HEK293 (cell line): ENCODE data around the gene SDE2.
A peak's percentile ranks its signal among the peaks of the same experiment; 100 is the strongest.

Experiments used
- CTCF ChIA-PET: fragments of 350-600 bp; formaldehyde crosslinking; extraction: SDS; loops from one replicate; lab custom pipeline; 2021; ENCODE audit warnings: antibody characterized with exemption; lab: Yijun Ruan, JAX
- POLR2A ChIA-PET: fragments of 300-600 bp; formaldehyde crosslinking; extraction: SDS; loops from one replicate; lab custom pipeline; 2020; ENCODE audit warnings: antibody characterized with exemption, inconsistent platforms; lab: Yijun Ruan, JAX
- H3K27ac ChIP-seq: fragments of 200-500 bp; sonication (Bioruptor generic); 2 replicates; pipeline ENCODE4 v1.5.1; 2014; ENCODE audit warnings: low read depth, low read length, control low read depth, inconsistent platforms; ENCODE audit errors: extremely low read depth
- H3K36me3 ChIP-seq, 2 experiments: fragments of 200-500 bp in 1 of 2; sonication (Bioruptor generic) in 1 of 2; 1 replicate in 1 of 2; 2 replicates in 1 of 2; pipeline ENCODE4 v1.5.1; 2014 to 2017; ENCODE audit warnings: inconsistent platforms in 2 of 2, low read length in 2 of 2; ENCODE audit not compliant: control insufficient read depth in 2 of 2, insufficient read depth in 1 of 2
- H3K4me1 ChIP-seq: fragments of 200-500 bp; sonication (Bioruptor generic); 2 replicates; pipeline ENCODE4 v1.5.1; 2014; ENCODE audit warnings: mild to moderate bottlenecking, low read length, inconsistent platforms; ENCODE audit not compliant: control insufficient read depth, insufficient read depth
- H3K4me3 ChIP-seq: 2 replicates; pipeline ENCODE4 v1.5.1; 2011; ENCODE audit warnings: low read depth, mild to moderate bottlenecking, control low read depth, low read length, moderate library complexity
- H3K9me3 ChIP-seq: fragments of 200-500 bp; sonication (Bioruptor generic); 2 replicates; pipeline ENCODE4 v1.5.1; 2014; ENCODE audit warnings: low read depth, low read length, inconsistent platforms; ENCODE audit not compliant: control insufficient read depth, insufficient read depth
- GLIS1 ChIP-seq: fragments of 450-650 bp; formaldehyde crosslinking; IDR thresholded peaks from 2 replicates; pipeline ENCODE4 v1.5.1; 2016; ENCODE audit warnings: missing biosample characterization, missing genetic modification characterization
- KLF10 ChIP-seq: fragments of 450-650 bp; IDR thresholded peaks from 2 replicates; pipeline ENCODE4 v1.5.1; 2018; ENCODE audit warnings: missing biosample characterization, mild to moderate bottlenecking, missing genetic modification characterization
- KLF16 ChIP-seq: fragments of 450-650 bp; formaldehyde crosslinking; IDR thresholded peaks from 2 replicates; pipeline ENCODE4 v1.5.1; 2017; ENCODE audit warnings: missing biosample characterization, missing genetic modification characterization
- OSR2 ChIP-seq: fragments of 450-650 bp; formaldehyde crosslinking; IDR thresholded peaks from 2 replicates; pipeline ENCODE4 v1.5.1; 2016; ENCODE audit warnings: missing biosample characterization, missing genetic modification characterization
- YY2 ChIP-seq: fragments of 450-650 bp; formaldehyde crosslinking; IDR thresholded peaks from 2 replicates; pipeline ENCODE4 v1.5.1; 2016; ENCODE audit warnings: missing biosample characterization, missing genetic modification characterization
- ZBTB7A ChIP-seq: fragments of 450-650 bp; formaldehyde crosslinking; IDR thresholded peaks from 2 replicates; pipeline ENCODE4 v1.5.1; 2016; ENCODE audit warnings: low read depth, missing biosample characterization, missing genetic modification characterization
- ZNF354C ChIP-seq: fragments of 450-650 bp; formaldehyde crosslinking; IDR thresholded peaks from 2 replicates; pipeline ENCODE4 v1.5.1; 2016; ENCODE audit warnings: missing biosample characterization, missing genetic modification characterization, low read depth, borderline replicate concordance
- ZNF37A ChIP-seq: fragments of 450-650 bp; IDR thresholded peaks from 2 replicates; pipeline ENCODE4 v1.5.1; 2018; ENCODE audit warnings: missing biosample characterization, missing genetic modification characterization
- ZNF394 ChIP-seq: fragments of 450-650 bp; formaldehyde crosslinking; IDR thresholded peaks from 2 replicates; pipeline ENCODE4 v1.5.1; 2016; ENCODE audit warnings: missing biosample characterization, missing genetic modification characterization, mild to moderate bottlenecking, moderate library complexity, borderline replicate concordance
- ZNF529 ChIP-seq: fragments of 450-650 bp; formaldehyde crosslinking; IDR thresholded peaks from 2 replicates; pipeline ENCODE4 v1.5.1; 2017; ENCODE audit warnings: missing genetic modification characterization, missing biosample characterization; ENCODE audit not compliant: insufficient replicate concordance
- ZNF558 ChIP-seq: fragments of 450-650 bp; formaldehyde crosslinking; IDR thresholded peaks from 2 replicates; pipeline ENCODE4 v1.5.1; 2016; ENCODE audit warnings: missing biosample characterization, missing genetic modification characterization
- ZNF561 ChIP-seq: fragments of 450-650 bp; IDR thresholded peaks from 2 replicates; pipeline ENCODE4 v1.5.1; 2018; ENCODE audit warnings: missing biosample characterization, missing genetic modification characterization, borderline replicate concordance
- ZNF830 ChIP-seq: fragments of 450-650 bp; IDR thresholded peaks from 2 replicates; pipeline ENCODE4 v1.5.0; 2018; ENCODE audit warnings: missing biosample characterization, missing genetic modification characterization, low read depth, mild to moderate bottlenecking, moderate library complexity
- TF ChIP-seq, protein P1 (sequence below): fragments of 450-650 bp; formaldehyde crosslinking; conservative IDR thresholded peaks from 2 replicates; pipeline ENCODE4 v1.5.1; 2016; ENCODE audit warnings: low read depth, missing biosample characterization, missing genetic modification characterization
- TF ChIP-seq, protein P2 (sequence below): fragments of 450-650 bp; formaldehyde crosslinking; IDR thresholded peaks from 2 replicates; pipeline ENCODE4 v1.5.1; 2016; ENCODE audit warnings: missing biosample characterization, missing genetic modification characterization
- TF ChIP-seq, protein P3 (sequence below): fragments of 450-650 bp; formaldehyde crosslinking; IDR thresholded peaks from 2 replicates; pipeline ENCODE4 v1.5.1; 2016; ENCODE audit warnings: missing biosample characterization, missing genetic modification characterization
- TF ChIP-seq, protein P4 (sequence below): fragments of 450-650 bp; formaldehyde crosslinking; IDR thresholded peaks from 2 replicates; pipeline ENCODE4 v1.5.1; 2016; ENCODE audit warnings: missing biosample characterization, missing genetic modification characterization
- TF ChIP-seq, protein P5 (sequence below): fragments of 450-650 bp; formaldehyde crosslinking; IDR thresholded peaks from 2 replicates; pipeline ENCODE4 v1.5.1; 2016; ENCODE audit warnings: missing biosample characterization, missing genetic modification characterization
- TF ChIP-seq, protein P6 (sequence below): fragments of 450-650 bp; formaldehyde crosslinking; IDR thresholded peaks from 2 replicates; pipeline ENCODE4 v1.5.1; 2016; ENCODE audit warnings: missing biosample characterization, missing genetic modification characterization, borderline replicate concordance

The SDE2 gene

DNA sequence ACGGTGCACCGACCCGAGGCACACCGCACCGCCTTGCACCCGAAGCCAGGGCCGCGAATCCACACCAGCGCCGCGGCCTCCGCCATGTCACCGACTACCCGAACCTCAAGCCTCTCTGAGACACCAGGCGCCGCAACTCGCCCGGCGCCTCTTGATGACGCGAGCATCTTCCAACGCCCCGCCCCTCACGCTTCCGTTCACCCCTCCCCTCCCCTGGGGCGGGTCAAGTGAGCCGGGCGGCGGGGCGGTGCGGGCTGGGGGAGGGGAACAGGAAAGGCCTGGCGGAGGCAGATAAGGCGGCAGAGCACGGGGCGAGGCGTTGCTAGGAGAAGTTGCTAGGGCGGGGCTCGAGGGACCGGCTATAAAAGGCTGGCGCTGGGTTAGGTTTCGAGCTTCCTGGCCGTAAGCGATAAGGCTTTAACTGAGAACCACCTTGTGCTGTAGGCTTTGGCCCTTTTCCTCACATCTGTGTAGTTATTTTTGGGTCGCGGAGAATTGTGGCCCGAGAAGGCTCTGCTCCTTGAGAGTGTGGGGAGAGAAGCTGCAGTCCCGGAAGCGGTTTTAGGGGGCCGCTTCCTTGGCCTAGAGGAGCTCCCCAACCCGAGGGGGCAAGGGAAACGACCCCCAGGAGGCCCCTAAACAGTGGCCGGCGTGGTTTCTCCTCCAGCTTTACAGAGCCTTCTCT, at the start of gene SDE2:
SDE2 (minus strand) TSS at position 117 of the 685 bp plus-strand sequence; CDS start at position 86, 31 bp downstream.
- CTCF ChIA-PET: interaction anchor here (0.5 to 1.6 kb wide), 11 partner anchors 11 to 1872 kb away, joined by 3 to 8 read pairs (median 4); no protein-coding TSS in a partner anchor
- Histone ChIP-seq H3K9me3 (no peaks in the 10 kb centered on the region), H3K4me3 (peak within 1 kb of the TSS; percentile 68), H3K27ac (peak within 1 kb of the TSS; percentile 87), H3K36me3 (peaks cover 5 to 19% of the 10 kb centered on the region in 2 experiments; a peak in 2 of 3 replicates), H3K4me1 (peaks cover 38% of the 10 kb centered on the region)
- POLR2A ChIA-PET: interaction anchor here (0.6 to 5.9 kb wide), 43 partner anchors 9 to 621 kb away, joined by 3 to 160 read pairs (median 4); partner anchors contain the start of genes H3-3A, LIN9 and PYCR2
- TF ChIP-seq, protein P1, sequence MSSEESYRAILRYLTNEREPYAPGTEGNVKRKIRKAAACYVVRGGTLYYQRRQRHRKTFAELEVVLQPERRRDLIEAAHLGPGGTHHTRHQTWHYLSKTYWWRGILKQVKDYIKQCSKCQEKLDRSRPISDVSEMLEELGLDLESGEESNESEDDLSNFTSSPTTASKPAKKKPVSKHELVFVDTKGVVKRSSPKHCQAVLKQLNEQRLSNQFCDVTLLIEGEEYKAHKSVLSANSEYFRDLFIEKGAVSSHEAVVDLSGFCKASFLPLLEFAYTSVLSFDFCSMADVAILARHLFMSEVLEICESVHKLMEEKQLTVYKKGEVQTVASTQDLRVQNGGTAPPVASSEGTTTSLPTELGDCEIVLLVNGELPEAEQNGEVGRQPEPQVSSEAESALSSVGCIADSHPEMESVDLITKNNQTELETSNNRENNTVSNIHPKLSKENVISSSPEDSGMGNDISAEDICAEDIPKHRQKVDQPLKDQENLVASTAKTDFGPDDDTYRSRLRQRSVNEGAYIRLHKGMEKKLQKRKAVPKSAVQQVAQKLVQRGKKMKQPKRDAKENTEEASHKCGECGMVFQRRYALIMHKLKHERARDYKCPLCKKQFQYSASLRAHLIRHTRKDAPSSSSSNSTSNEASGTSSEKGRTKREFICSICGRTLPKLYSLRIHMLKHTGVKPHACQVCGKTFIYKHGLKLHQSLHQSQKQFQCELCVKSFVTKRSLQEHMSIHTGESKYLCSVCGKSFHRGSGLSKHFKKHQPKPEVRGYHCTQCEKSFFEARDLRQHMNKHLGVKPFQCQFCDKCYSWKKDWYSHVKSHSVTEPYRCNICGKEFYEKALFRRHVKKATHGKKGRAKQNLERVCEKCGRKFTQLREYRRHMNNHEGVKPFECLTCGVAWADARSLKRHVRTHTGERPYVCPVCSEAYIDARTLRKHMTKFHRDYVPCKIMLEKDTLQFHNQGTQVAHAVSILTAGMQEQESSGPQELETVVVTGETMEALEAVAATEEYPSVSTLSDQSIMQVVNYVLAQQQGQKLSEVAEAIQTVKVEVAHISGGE: peak; percentile 82
- TF ChIP-seq, protein P2, sequence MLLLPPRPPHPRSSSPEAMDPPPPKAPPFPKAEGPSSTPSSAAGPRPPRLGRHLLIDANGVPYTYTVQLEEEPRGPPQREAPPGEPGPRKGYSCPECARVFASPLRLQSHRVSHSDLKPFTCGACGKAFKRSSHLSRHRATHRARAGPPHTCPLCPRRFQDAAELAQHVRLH (tag by site-specific recombination): peak; percentile 87
- no peak; the same call in 1 of the 2 replicates for TF ChIP-seq OSR2 (tag by site-specific recombination)
- TF ChIP-seq ZNF37A: no peak
- no peak for TF ChIP-seq ZNF354C (tag by site-specific recombination)
- TF ChIP-seq, protein P3, sequence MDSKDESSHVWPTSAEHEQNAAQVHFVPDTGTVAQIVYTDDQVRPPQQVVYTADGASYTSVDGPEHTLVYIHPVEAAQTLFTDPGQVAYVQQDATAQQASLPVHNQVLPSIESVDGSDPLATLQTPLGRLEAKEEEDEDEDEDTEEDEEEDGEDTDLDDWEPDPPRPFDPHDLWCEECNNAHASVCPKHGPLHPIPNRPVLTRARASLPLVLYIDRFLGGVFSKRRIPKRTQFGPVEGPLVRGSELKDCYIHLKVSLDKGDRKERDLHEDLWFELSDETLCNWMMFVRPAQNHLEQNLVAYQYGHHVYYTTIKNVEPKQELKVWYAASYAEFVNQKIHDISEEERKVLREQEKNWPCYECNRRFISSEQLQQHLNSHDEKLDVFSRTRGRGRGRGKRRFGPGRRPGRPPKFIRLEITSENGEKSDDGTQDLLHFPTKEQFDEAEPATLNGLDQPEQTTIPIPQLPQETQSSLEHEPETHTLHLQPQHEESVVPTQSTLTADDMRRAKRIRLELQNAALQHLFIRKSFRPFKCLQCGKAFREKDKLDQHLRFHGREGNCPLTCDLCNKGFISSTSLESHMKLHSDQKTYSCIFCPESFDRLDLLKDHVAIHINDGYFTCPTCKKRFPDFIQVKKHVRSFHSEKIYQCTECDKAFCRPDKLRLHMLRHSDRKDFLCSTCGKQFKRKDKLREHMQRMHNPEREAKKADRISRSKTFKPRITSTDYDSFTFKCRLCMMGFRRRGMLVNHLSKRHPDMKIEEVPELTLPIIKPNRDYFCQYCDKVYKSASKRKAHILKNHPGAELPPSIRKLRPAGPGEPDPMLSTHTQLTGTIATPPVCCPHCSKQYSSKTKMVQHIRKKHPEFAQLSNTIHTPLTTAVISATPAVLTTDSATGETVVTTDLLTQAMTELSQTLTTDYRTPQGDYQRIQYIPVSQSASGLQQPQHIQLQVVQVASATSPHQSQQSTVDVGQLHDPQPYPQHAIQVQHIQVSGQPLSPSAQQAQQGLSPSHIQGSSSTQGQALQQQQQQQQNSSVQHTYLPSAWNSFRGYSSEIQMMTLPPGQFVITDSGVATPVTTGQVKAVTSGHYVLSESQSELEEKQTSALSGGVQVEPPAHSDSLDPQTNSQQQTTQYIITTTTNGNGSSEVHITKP (tag by site-specific recombination): peak; percentile 95
- TF ChIP-seq, protein P4, sequence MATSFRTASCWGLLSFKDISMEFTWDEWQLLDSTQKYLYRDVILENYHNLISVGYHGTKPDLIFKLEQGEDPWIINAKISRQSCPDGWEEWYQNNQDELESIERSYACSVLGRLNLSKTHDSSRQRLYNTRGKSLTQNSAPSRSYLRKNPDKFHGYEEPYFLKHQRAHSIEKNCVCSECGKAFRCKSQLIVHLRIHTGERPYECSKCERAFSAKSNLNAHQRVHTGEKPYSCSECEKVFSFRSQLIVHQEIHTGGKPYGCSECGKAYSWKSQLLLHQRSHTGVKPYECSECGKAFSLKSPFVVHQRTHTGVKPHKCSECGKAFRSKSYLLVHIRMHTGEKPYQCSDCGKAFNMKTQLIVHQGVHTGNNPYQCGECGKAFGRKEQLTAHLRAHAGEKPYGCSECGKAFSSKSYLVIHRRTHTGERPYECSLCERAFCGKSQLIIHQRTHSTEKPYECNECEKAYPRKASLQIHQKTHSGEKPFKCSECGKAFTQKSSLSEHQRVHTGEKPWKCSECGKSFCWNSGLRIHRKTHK (tag by site-specific recombination): no peak
- peak; percentile 94 for TF ChIP-seq YY2 (tag by site-specific recombination)
- TF ChIP-seq, protein P5, sequence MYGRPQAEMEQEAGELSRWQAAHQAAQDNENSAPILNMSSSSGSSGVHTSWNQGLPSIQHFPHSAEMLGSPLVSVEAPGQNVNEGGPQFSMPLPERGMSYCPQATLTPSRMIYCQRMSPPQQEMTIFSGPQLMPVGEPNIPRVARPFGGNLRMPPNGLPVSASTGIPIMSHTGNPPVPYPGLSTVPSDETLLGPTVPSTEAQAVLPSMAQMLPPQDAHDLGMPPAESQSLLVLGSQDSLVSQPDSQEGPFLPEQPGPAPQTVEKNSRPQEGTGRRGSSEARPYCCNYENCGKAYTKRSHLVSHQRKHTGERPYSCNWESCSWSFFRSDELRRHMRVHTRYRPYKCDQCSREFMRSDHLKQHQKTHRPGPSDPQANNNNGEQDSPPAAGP (tag by site-specific recombination): peak; percentile 92
- TF ChIP-seq KLF10 (tag by site-specific recombination): peak; percentile 88
- TF ChIP-seq GLIS1: peak; percentile 82; the same call in 1 of the 2 replicates
- peak; percentile 57; the same call in 1 of the 2 replicates for TF ChIP-seq ZNF561
- TF ChIP-seq ZBTB7A: peak; percentile 93; the same call in 1 of the 2 replicates
- no peak for TF ChIP-seq ZNF529 (tag by site-specific recombination)
- TF ChIP-seq KLF16 (tag by site-specific recombination): peak; percentile 96
- TF ChIP-seq ZNF558 (tag by site-specific recombination): no peak; the same call in 1 of the 2 replicates
- TF ChIP-seq ZNF394 (tag by site-specific recombination): peak; percentile 51; the same call in 1 of the 2 replicates
- TF ChIP-seq, protein P6, sequence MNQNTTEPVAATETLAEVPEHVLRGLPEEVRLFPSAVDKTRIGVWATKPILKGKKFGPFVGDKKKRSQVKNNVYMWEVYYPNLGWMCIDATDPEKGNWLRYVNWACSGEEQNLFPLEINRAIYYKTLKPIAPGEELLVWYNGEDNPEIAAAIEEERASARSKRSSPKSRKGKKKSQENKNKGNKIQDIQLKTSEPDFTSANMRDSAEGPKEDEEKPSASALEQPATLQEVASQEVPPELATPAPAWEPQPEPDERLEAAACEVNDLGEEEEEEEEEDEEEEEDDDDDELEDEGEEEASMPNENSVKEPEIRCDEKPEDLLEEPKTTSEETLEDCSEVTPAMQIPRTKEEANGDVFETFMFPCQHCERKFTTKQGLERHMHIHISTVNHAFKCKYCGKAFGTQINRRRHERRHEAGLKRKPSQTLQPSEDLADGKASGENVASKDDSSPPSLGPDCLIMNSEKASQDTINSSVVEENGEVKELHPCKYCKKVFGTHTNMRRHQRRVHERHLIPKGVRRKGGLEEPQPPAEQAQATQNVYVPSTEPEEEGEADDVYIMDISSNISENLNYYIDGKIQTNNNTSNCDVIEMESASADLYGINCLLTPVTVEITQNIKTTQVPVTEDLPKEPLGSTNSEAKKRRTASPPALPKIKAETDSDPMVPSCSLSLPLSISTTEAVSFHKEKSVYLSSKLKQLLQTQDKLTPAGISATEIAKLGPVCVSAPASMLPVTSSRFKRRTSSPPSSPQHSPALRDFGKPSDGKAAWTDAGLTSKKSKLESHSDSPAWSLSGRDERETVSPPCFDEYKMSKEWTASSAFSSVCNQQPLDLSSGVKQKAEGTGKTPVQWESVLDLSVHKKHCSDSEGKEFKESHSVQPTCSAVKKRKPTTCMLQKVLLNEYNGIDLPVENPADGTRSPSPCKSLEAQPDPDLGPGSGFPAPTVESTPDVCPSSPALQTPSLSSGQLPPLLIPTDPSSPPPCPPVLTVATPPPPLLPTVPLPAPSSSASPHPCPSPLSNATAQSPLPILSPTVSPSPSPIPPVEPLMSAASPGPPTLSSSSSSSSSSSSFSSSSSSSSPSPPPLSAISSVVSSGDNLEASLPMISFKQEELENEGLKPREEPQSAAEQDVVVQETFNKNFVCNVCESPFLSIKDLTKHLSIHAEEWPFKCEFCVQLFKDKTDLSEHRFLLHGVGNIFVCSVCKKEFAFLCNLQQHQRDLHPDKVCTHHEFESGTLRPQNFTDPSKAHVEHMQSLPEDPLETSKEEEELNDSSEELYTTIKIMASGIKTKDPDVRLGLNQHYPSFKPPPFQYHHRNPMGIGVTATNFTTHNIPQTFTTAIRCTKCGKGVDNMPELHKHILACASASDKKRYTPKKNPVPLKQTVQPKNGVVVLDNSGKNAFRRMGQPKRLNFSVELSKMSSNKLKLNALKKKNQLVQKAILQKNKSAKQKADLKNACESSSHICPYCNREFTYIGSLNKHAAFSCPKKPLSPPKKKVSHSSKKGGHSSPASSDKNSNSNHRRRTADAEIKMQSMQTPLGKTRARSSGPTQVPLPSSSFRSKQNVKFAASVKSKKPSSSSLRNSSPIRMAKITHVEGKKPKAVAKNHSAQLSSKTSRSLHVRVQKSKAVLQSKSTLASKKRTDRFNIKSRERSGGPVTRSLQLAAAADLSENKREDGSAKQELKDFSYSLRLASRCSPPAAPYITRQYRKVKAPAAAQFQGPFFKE (tag by site-specific recombination): no peak
- no peak for TF ChIP-seq ZNF830 (tag by site-specific recombination)
